GM12878 (cell line): ENCODE results near the gene HOGA1.

Experiments used
- GABPA ChIP-seq: IDR thresholded peaks from 2 replicates; pipeline ENCODE4 v1.6.1; 2014; ENCODE audit warnings: antibody characterized with exemption, low read depth, mild to moderate bottlenecking, inconsistent platforms
- NRF1 ChIP-seq: conservative IDR thresholded peaks from 2 replicates; pipeline ENCODE4 v1.6.1; 2011; ENCODE audit warnings: mild to moderate bottlenecking, low read depth, low read length, improper control_type of control experiment
- SREBF2 ChIP-seq: IDR thresholded peaks from 2 replicates; pipeline ENCODE4 v1.6.1; 2012; ENCODE audit warnings: mild to moderate bottlenecking, low read length
- YY1 ChIP-seq: IDR thresholded peaks from 2 replicates; pipeline ENCODE4 v1.6.1; 2011; ENCODE audit warnings: low read depth, mild to moderate bottlenecking, low read length

DNA sequence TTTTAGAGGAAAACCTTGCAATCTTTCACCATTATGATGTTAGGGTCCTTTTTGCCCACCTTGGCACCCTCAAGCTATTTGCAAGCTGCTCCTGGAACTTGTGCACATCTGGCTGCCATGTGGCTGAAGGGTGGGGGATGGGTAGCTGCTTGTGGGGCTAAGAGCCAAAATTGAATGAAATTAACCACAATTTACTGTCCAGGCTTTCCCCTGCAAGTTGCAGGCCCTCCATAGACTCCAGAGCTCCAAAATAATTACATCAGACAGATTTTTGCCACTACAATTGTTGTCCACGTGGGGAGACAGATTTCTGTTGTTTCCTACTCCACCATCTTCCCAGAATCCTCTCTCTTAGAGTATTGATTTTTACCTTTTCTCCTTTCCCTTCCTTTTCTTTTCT is 75.4 kb downstream of the HOGA1 start:
- no peak for TF ChIP-seq NRF1
- TF ChIP-seq GABPA, result no peak
- no peak for TF ChIP-seq SREBF2
- no peak for TF ChIP-seq YY1
